ENCODE measurements around the gene IRF9. TPM values are rescaled to one million over a fixed set of nuclear protein-coding genes. Genes with fewer than 3 reads are reported as not detected.
A peak's percentile ranks its signal among the peaks of the same experiment; 100 is the strongest.

Gene IRF9
- total and polyA plus RNA-seq, 2 of the 13 experiments (the other 11 are each of a cell fraction or from before 2014, with no cell fraction given) = 14.9 to 49.7 TPM

GRCh38 chr14:24146453-24146977 lies 14.6 kb upstream of the IRF9 start, which contains the start of gene PSME2 (continued):
- TF ChIP-seq ZNF138 (CRISPR knock-in tag; IDR thresholded peaks at IDR 0.05; ENCODE audit: low read depth) = no peak; the same call in 1 of the 2 replicates
- TF ChIP-seq, protein P1, sequence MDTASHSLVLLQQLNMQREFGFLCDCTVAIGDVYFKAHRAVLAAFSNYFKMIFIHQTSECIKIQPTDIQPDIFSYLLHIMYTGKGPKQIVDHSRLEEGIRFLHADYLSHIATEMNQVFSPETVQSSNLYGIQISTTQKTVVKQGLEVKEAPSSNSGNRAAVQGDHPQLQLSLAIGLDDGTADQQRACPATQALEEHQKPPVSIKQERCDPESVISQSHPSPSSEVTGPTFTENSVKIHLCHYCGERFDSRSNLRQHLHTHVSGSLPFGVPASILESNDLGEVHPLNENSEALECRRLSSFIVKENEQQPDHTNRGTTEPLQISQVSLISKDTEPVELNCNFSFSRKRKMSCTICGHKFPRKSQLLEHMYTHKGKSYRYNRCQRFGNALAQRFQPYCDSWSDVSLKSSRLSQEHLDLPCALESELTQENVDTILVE (CRISPR knock-in tag; IDR thresholded peaks at IDR 0.05) = peak; percentile 64; the same call in 1 of the 2 replicates
- TF ChIP-seq CHD4 (IDR thresholded peaks at IDR 0.05; ENCODE audit: borderline replicate concordance, low read length) = peak; percentile 63; the same call in 1 of the 2 replicates
- no peak; the same call in 1 of the 2 replicates for TF ChIP-seq CBX5 (CRISPR knock-in tag; IDR thresholded peaks at IDR 0.05; ENCODE audit: borderline replicate concordance)
- no peak for TF ChIP-seq NFRKB (IDR thresholded peaks at IDR 0.05)
- TF ChIP-seq, protein P2, sequence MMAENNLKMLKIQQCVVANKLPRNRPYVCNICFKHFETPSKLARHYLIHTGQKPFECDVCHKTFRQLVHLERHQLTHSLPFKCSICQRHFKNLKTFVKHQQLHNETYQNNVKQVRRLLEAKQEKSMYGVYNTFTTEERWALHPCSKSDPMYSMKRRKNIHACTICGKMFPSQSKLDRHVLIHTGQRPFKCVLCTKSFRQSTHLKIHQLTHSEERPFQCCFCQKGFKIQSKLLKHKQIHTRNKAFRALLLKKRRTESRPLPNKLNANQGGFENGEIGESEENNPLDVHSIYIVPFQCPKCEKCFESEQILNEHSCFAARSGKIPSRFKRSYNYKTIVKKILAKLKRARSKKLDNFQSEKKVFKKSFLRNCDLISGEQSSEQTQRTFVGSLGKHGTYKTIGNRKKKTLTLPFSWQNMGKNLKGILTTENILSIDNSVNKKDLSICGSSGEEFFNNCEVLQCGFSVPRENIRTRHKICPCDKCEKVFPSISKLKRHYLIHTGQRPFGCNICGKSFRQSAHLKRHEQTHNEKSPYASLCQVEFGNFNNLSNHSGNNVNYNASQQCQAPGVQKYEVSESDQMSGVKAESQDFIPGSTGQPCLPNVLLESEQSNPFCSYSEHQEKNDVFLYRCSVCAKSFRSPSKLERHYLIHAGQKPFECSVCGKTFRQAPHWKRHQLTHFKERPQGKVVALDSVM (CRISPR knock-in tag; IDR thresholded peaks at IDR 0.05) = no peak
- peak; percentile 43; the same call in 1 of the 2 replicates for TF ChIP-seq ZNF547 (CRISPR knock-in tag; IDR thresholded peaks at IDR 0.05)
- TF ChIP-seq EP300 (IDR thresholded peaks at IDR 0.05; ENCODE audit: low read depth in 2 of 2, low read length in 2 of 2) = peak in 1 of 2 experiments; percentile 35; a peak in 1 of 4 replicates
- TF ChIP-seq EP300 (CRISPR knock-in tag; IDR thresholded peaks at IDR 0.05; ENCODE audit: borderline replicate concordance) = no peak
- TF ChIP-seq PBX3 (CRISPR knock-in tag; IDR thresholded peaks at IDR 0.05; ENCODE audit: borderline replicate concordance) = no peak
- TF ChIP-seq NFE2 (CRISPR knock-in tag; IDR thresholded peaks at IDR 0.05) = no peak
- no peak for TF ChIP-seq ZNF703 (CRISPR knock-in tag; IDR thresholded peaks at IDR 0.05; ENCODE audit: borderline replicate concordance)
- TF ChIP-seq KLF6 (CRISPR knock-in tag; IDR thresholded peaks at IDR 0.05) = peak; percentile 42; the same call in 1 of the 2 replicates
- TF ChIP-seq DNMT3B (CRISPR knock-in tag; conservative IDR thresholded peaks at IDR 0.05) = no peak; the same call in none of the 2 replicates
- TF ChIP-seq HOXA7 (CRISPR knock-in tag; IDR thresholded peaks at IDR 0.05) = no peak
- peak; percentile 72; the same call in 1 of the 2 replicates for TF ChIP-seq ZSCAN25 (CRISPR knock-in tag; IDR thresholded peaks at IDR 0.05)
- TF ChIP-seq AGO1 (IDR thresholded peaks at IDR 0.05; ENCODE audit: low read depth, low read length, poor library complexity, severe bottlenecking) = no peak
- no peak for TF ChIP-seq NR2F1 (CRISPR knock-in tag; IDR thresholded peaks at IDR 0.05)
- TF ChIP-seq GZF1 (CRISPR knock-in tag; IDR thresholded peaks at IDR 0.05) = peak; percentile 22; the same call in 1 of the 2 replicates
- peak; percentile 36; the same call in 1 of the 2 replicates for TF ChIP-seq ZKSCAN8 (CRISPR knock-in tag; IDR thresholded peaks at IDR 0.05; ENCODE audit: borderline replicate concordance)
- no peak for TF ChIP-seq ZNF674 (CRISPR knock-in tag; IDR thresholded peaks at IDR 0.05; ENCODE audit: low read depth)
- no peak; the same call in 1 of the 2 replicates for TF ChIP-seq HMGXB3 (CRISPR knock-in tag; IDR thresholded peaks at IDR 0.05; ENCODE audit: borderline replicate concordance)

All from HepG2 (cell line).